IMR-90 (cell line): ENCODE data around the gene TTLL9. TPM values are rescaled to one million over a fixed set of nuclear protein-coding genes. Genes with fewer than 3 reads are reported as not detected.
A peak's percentile ranks its signal among the peaks of the same experiment; 100 is the strongest.

Experiments
- ATAC-seq: fragments of 200-7000 bp; cut with Tn5 transposase; 2 replicates; pipeline ENCODE4 v1.9.1; 2020; ENCODE audit warnings: low read depth, mild to moderate bottlenecking, moderate library complexity
- Bru-seq: library from RNA; stranded (reverse); fragments of 400-500 nt; gene quantifications from one replicate; lab custom pipeline; 2021; lab: Mats Ljungman, UMichigan
- BruChase-seq, 2 experiments: library from RNA; stranded (reverse); fragments of 400-500 nt; gene quantifications; one replicate each; lab custom pipeline; 2021; lab: Mats Ljungman, UMichigan
- BruUV-seq: library from RNA; stranded (reverse); fragments of 400-500 nt; replicated peaks from 2 replicates; lab custom pipeline; 2021; lab: Mats Ljungman, UMichigan
- CTCF ChIA-PET: fragments of 300-600 bp; formaldehyde crosslinking; extraction: SDS; loops from one replicate; lab custom pipeline; 2021; ENCODE audit warnings: antibody characterized with exemption; lab: Yijun Ruan, JAX
- POLR2A ChIA-PET: fragments of 300-600 bp; sonication (Branson Sonifier 250); formaldehyde crosslinking; loops from one replicate; lab custom pipeline; 2022; ENCODE audit warnings: antibody characterized with exemption; ENCODE audit not compliant: unreplicated experiment; lab: Charles Lee
- DNase-seq: peaks from one replicate; pipeline ENCODE4 v3.0.0; 2013
- H2AFZ ChIP-seq: replicated peaks from 2 replicates; pipeline ENCODE3; 2013; ENCODE audit warnings: low read length, mild to moderate bottlenecking; ENCODE audit not compliant: poor library complexity
- H2AK5ac ChIP-seq: 2 replicates; pipeline ENCODE4 v1.6.1; 2013; ENCODE audit warnings: low read depth, low read length, inconsistent platforms
- H2AK9ac ChIP-seq: replicated peaks from 2 replicates; pipeline ENCODE3; 2013; ENCODE audit warnings: mild to moderate bottlenecking, low read depth, low read length, moderate library complexity; ENCODE audit not compliant: poor library complexity
- H2BK120ac ChIP-seq: 2 replicates; pipeline ENCODE4 v1.6.1; 2013; ENCODE audit warnings: low read depth, low read length, inconsistent platforms
- H2BK15ac ChIP-seq: 3 replicates; pipeline ENCODE4 v1.6.1; 2013; ENCODE audit warnings: low read depth, low read length, inconsistent platforms
- H2BK20ac ChIP-seq: 2 replicates; pipeline ENCODE4 v1.6.1; 2013; ENCODE audit warnings: low read depth, mild to moderate bottlenecking, inconsistent platforms, low read length, moderate library complexity
- H2BK5ac ChIP-seq: 2 replicates; pipeline ENCODE4 v1.6.1; 2013; ENCODE audit warnings: mild to moderate bottlenecking, low read depth, low read length, inconsistent platforms; ENCODE audit not compliant: poor library complexity, severe bottlenecking
- H3K14ac ChIP-seq: replicated peaks from 2 replicates; pipeline ENCODE4 v1.6.1; 2013; ENCODE audit warnings: low read depth, low read length, inconsistent platforms
- H3K18ac ChIP-seq: 2 replicates; pipeline ENCODE4 v1.6.1; 2013; ENCODE audit warnings: low read depth, low read length, control low read depth
- H3K23ac ChIP-seq: 2 replicates; pipeline ENCODE4 v1.6.1; 2013; ENCODE audit warnings: low read depth, low read length, inconsistent platforms
- H3K27ac ChIP-seq: 2 replicates; pipeline ENCODE4 v1.5.1; 2013; ENCODE audit warnings: mild to moderate bottlenecking, control low read depth, low read length; ENCODE audit not compliant: insufficient read depth
- H3K27me3 ChIP-seq: 2 replicates; pipeline ENCODE4 v1.6.1; 2013; ENCODE audit warnings: low read length; ENCODE audit not compliant: control insufficient read depth, insufficient read depth
- H3K36me3 ChIP-seq: 2 replicates; pipeline ENCODE4 v1.6.1; 2013; ENCODE audit warnings: low read length, mixed read lengths; ENCODE audit not compliant: control insufficient read depth, insufficient read depth
- H3K4ac ChIP-seq: 2 replicates; pipeline ENCODE4 v1.6.1; 2013; ENCODE audit warnings: low read depth, low read length, inconsistent platforms
- H3K4me1 ChIP-seq: 2 replicates; pipeline ENCODE4 v1.6.1; 2013; ENCODE audit warnings: low read length, mixed read lengths; ENCODE audit not compliant: control insufficient read depth, insufficient read depth
- H3K4me2 ChIP-seq: 2 replicates; pipeline ENCODE4 v1.6.1; 2013; ENCODE audit warnings: low read depth, mild to moderate bottlenecking, control low read depth, low read length, moderate library complexity
- H3K4me3 ChIP-seq: 2 replicates; pipeline ENCODE4 v1.5.1; 2013; ENCODE audit warnings: low read depth, mild to moderate bottlenecking, control low read depth, low read length, moderate library complexity; ENCODE audit not compliant: insufficient read depth
- H3K56ac ChIP-seq: 2 replicates; pipeline ENCODE4 v1.6.1; 2013; ENCODE audit warnings: low read length, inconsistent platforms; ENCODE audit not compliant: insufficient read depth; ENCODE audit errors: extremely low read depth
- H3K79me1 ChIP-seq, 2 experiments: 2 replicates each; pipeline ENCODE4 v1.6.1; 2013; ENCODE audit warnings: low read length in 2 of 2, inconsistent platforms in 1 of 2, low read depth in 1 of 2
- H3K9ac ChIP-seq: 2 replicates; pipeline ENCODE4 v1.6.1; 2013; ENCODE audit warnings: low read depth, low read length, control low read depth
- H3K9me1 ChIP-seq: 2 replicates; pipeline ENCODE4 v1.6.1; 2013; ENCODE audit warnings: low read length, inconsistent platforms; ENCODE audit not compliant: insufficient read depth
- H3K9me3 ChIP-seq: 2 replicates; pipeline ENCODE4 v1.6.1; 2013; ENCODE audit warnings: low read length; ENCODE audit not compliant: control insufficient read depth, insufficient read depth
- H4K20me1 ChIP-seq: 2 replicates; pipeline ENCODE4 v1.6.1; 2013; ENCODE audit warnings: low read length, inconsistent platforms; ENCODE audit not compliant: insufficient read depth
- H4K5ac ChIP-seq: 2 replicates; pipeline ENCODE4 v1.6.1; 2013; ENCODE audit warnings: mild to moderate bottlenecking, low read depth, low read length, control low read depth
- H4K8ac ChIP-seq, 2 experiments: 2 replicates each; pipeline ENCODE4 v1.6.1; 2013; ENCODE audit warnings: low read depth in 2 of 2, low read length in 2 of 2, control low read depth in 1 of 2, inconsistent platforms in 1 of 2
- H4K91ac ChIP-seq: 2 replicates; pipeline ENCODE4 v1.6.1; 2013; ENCODE audit warnings: low read depth, low read length, inconsistent platforms; ENCODE audit not compliant: insufficient read depth
- BHLHE40 ChIP-seq: fragments of 150-350 bp; IDR thresholded peaks from 2 replicates; pipeline ENCODE4 v1.6.1; 2016; ENCODE audit warnings: mild to moderate bottlenecking, low read depth, low read length
- CEBPB ChIP-seq: IDR thresholded peaks from 2 replicates; pipeline ENCODE4 v1.6.1; 2012; ENCODE audit warnings: low read depth, low read length, improper control_type of control experiment
- CHD1 ChIP-seq: IDR thresholded peaks from 2 replicates; pipeline ENCODE4 v1.6.1; 2012; ENCODE audit warnings: low read depth, low read length, improper control_type of control experiment
- ELK1 ChIP-seq: fragments of 150-350 bp; IDR thresholded peaks from 2 replicates; pipeline ENCODE4 v1.6.1; 2016; ENCODE audit warnings: low read depth, mild to moderate bottlenecking, low read length, moderate library complexity, borderline replicate concordance
- FOS ChIP-seq: fragments of 150-350 bp; IDR thresholded peaks from 2 replicates; pipeline ENCODE4 v1.6.1; 2016; ENCODE audit warnings: low read depth, low read length
- MAFK ChIP-seq: IDR thresholded peaks from 2 replicates; pipeline ENCODE4 v1.6.1; 2012; ENCODE audit warnings: low read depth, low read length, improper control_type of control experiment
- MAZ ChIP-seq: IDR thresholded peaks from 2 replicates; pipeline ENCODE4 v1.6.1; 2012; ENCODE audit warnings: low read depth, mild to moderate bottlenecking, low read length, improper control_type of control experiment, moderate library complexity, borderline replicate concordance
- NFE2L2 ChIP-seq: fragments of 150-350 bp; IDR thresholded peaks from 2 replicates; pipeline ENCODE4 v1.6.1; 2016; ENCODE audit warnings: low read depth, mild to moderate bottlenecking, low read length
- POLR2A ChIP-seq: IDR thresholded peaks from 2 replicates; pipeline ENCODE4 v1.6.1; 2012; ENCODE audit warnings: mild to moderate bottlenecking, low read depth, low read length
- RAD21 ChIP-seq: IDR thresholded peaks from 2 replicates; pipeline ENCODE4 v1.6.1; 2012; ENCODE audit warnings: low read length, improper control_type of control experiment
- RCOR1 ChIP-seq: IDR thresholded peaks from 2 replicates; pipeline ENCODE4 v1.6.1; 2012; ENCODE audit warnings: mild to moderate bottlenecking, low read length, improper control_type of control experiment; ENCODE audit not compliant: insufficient replicate concordance
- RFX5 ChIP-seq: IDR thresholded peaks from 2 replicates; pipeline ENCODE4 v1.8.0; 2012; ENCODE audit warnings: low read depth, mild to moderate bottlenecking, low read length, moderate library complexity
- WGBS, 2 experiments: methylation state at CpG; one replicate each; pipeline versions ENCODE4 v1.1.5 to v1.1.7; 2013; ENCODE audit warnings: missing lambda C conversion rate in 2 of 2; ENCODE audit not compliant: insufficient read length in 1 of 2; ENCODE audit errors: extremely low coverage in 2 of 2; 5-methylcytosine and 5-hydroxymethylcytosine counted together
- dilution Hi-C: fragments of 300-500 bp; cut with HindIII; formaldehyde crosslinking; loops from one replicate; pipeline ENCODE4 v1.14.3; 2018; ENCODE audit warnings: low sequenced_read_pairs; ENCODE audit not compliant: unreplicated experiment
- in situ Hi-C: fragments of 300-500 bp; cut with MboI; formaldehyde crosslinking; loops from 3 replicates; pipeline ENCODE4 v1.14.3; 2019; ENCODE audit warnings: low sequenced_read_pairs, inconsistent platforms, mixed read lengths
- intact Hi-C: fragments of 100-400 bp; cut with micrococcal nuclease; formaldehyde crosslinking; loops from 2 replicates; pipeline ENCODE4 v1.10.0; 2022
- long read RNA-seq: library from polyadenylated mRNA; unstranded; transcript quantifications from one replicate; pipeline ENCODE4 v2.0.0, GENCODE V29; 2021; ENCODE audit not compliant: unreplicated experiment
- polyA plus RNA-seq, 3 experiments: library from polyadenylated mRNA; depleted of rRNA; stranded (reverse); fragments of >200 nt; gene quantifications; 2 replicates each; pipeline ENCODE4 v1.2.3, GENCODE V29; 2012; ENCODE audit warnings: low replicate concordance in 1 of 3
- total RNA-seq: library from RNA; depleted of rRNA; stranded (reverse); fragments of >200 nt; gene quantifications from 2 replicates; pipeline ENCODE4 v1.2.3, GENCODE V29; 2012; rRNA removed
- TF ChIP-seq, protein P1 (sequence below): conservative IDR thresholded peaks from 2 replicates; pipeline ENCODE4 v1.5.1; 2012; ENCODE audit warnings: mild to moderate bottlenecking, low read depth, low read length, improper control_type of control experiment

TTLL9 gene, protein sequence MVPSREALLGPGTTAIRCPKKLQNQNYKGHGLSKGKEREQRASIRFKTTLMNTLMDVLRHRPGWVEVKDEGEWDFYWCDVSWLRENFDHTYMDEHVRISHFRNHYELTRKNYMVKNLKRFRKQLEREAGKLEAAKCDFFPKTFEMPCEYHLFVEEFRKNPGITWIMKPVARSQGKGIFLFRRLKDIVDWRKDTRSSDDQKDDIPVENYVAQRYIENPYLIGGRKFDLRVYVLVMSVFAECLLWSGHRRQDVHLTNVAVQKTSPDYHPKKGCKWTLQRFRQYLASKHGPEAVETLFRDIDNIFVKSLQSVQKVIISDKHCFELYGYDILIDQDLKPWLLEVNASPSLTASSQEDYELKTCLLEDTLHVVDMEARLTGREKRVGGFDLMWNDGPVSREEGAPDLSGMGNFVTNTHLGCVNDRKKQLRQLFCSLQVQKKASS
- total RNA-seq (not detected in 2 replicates), polyA plus RNA-seq (2012; rRNA removed) (not detected in 2 replicates), Bru-seq, nascent RNA (percentile 5 among the genes with signal in this experiment), BruChase-seq, experiment 1, labeled RNA remaining after a 6-hour chase (percentile 8 among the genes with signal in this experiment), BruChase-seq, experiment 2, labeled RNA remaining after a 2-hour chase (percentile 8 among the genes with signal in this experiment)
- polyA plus RNA-seq (2012; cell fraction: cytosol; rRNA removed), result not detected in 2 replicates
- 0.05 TPM in 1 of 2 replicates, not detected in the other for polyA plus RNA-seq (2012; cell fraction: nucleus; rRNA removed; ENCODE audit: low replicate concordance)
- long read RNA-seq, result 0 reads

DNA sequence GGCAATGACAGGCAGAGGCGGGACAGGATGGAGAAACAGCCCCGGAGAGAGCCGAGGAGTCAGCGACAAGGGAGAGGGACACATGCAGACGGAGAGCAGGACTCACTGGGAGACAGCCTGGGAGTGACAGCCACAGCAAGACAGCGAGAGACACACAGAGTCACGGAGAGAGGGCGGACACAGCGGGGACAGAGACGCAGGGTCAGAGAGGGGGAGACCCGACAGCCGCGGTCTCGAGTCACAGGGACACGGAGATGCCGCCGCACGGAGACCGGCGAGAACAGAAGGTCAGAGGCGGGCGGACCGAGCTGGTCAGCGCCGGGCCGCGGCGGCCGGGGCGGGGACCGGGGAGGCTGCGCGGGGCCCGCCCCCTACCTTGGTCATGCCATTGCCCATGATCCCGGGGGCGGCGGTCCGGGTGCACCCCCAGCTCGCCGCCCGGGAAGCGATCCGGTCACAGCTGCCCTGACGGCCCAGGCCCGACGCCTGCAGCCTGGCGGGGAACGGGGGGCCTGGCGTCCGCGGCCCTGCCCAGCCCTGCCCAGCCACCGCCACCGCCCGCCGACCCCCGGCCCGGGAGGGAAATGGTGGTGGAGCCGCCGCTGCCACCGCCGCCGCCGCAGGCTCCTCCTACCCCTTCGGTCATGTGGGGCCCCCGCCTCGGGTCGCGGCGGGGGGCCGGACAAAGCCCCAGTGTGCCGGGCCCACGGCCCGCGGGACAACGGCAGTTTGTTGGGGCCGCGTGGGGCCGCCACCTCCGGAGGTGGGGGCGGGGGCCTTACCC, at the start of gene TTLL9, which contains the start of gene DUSP15:
TSS of gene TTLL9 (plus strand) at position 693 of the 784 bp plus-strand sequence. CDS start 493 bp downstream, outside the sequence.
TSS of gene DUSP15 (minus strand) at position 586 of the 784 bp plus-strand sequence. CDS start at position 396, 190 bp downstream.
- Histone ChIP-seq H2AFZ (peak within 1 kb of the TSS; percentile 83), H4K91ac (no peak within 1 kb of the TSS), H2BK120ac (no peak within 1 kb of the TSS), H2AK5ac (no peak within 1 kb of the TSS; the same call in 1 of the 2 replicates), H3K4ac (no peak within 1 kb of the TSS), H3K27me3 (peaks cover 68% of the 10 kb centered on the region), H3K56ac (no peak within 1 kb of the TSS), H4K8ac (no peak within 1 kb of the TSS), H2AK9ac (peak within 1 kb of the TSS; percentile 45), H3K4me3 (peak within 1 kb of the TSS; percentile 42), H4K5ac (no peak within 1 kb of the TSS), H3K27ac (no peak within 1 kb of the TSS), H3K79me1 (no peaks in the 10 kb centered on the region), H4K20me1 (no peaks in the 10 kb centered on the region), H2BK15ac (no peak within 1 kb of the TSS), H2BK5ac (no peak within 1 kb of the TSS), H3K9me1 (no peaks in the 10 kb centered on the region; the same call in 1 of the 2 replicates), H2BK20ac (no peak within 1 kb of the TSS), H3K4me1 (no peaks in the 10 kb centered on the region), H3K9ac (no peak within 1 kb of the TSS), H3K36me3 (no peaks in the 10 kb centered on the region), H3K14ac (no peak within 1 kb of the TSS), H3K23ac (peak within 1 kb of the TSS; percentile 93), H3K9me3 (peaks cover 2% of the 10 kb centered on the region; the same call in 1 of the 2 replicates), H3K4me2 (peak within 1 kb of the TSS; percentile 97), H3K18ac (no peak within 1 kb of the TSS)
- ATAC-seq (peak; percentile 86), DNase-seq (no peak)
- intact Hi-C loops (no loop called here), dilution Hi-C loops (no loop called here), in situ Hi-C loops (no loop called here)
- POLR2A ChIA-PET, result no interaction called here
- CTCF ChIA-PET, result no interaction called here
- BruUV-seq, result no TSS peak
- 1% methylated on average over 36 of the region's 80 CpGs; no CpG with 5 or more reads in 1 of the 2 experiments for WGBS, 2 experiments
- TF ChIP-seq RCOR1 (no peak), BHLHE40 (no peak), RAD21 (no peak), FOS (no peak), NFE2L2 (no peak), POLR2A (no peak), MAFK (no peak), CHD1 (no peak), MAZ (no peak), ELK1 (no peak), CEBPB (no peak), RFX5 (no peak)
- TF ChIP-seq, protein P1, sequence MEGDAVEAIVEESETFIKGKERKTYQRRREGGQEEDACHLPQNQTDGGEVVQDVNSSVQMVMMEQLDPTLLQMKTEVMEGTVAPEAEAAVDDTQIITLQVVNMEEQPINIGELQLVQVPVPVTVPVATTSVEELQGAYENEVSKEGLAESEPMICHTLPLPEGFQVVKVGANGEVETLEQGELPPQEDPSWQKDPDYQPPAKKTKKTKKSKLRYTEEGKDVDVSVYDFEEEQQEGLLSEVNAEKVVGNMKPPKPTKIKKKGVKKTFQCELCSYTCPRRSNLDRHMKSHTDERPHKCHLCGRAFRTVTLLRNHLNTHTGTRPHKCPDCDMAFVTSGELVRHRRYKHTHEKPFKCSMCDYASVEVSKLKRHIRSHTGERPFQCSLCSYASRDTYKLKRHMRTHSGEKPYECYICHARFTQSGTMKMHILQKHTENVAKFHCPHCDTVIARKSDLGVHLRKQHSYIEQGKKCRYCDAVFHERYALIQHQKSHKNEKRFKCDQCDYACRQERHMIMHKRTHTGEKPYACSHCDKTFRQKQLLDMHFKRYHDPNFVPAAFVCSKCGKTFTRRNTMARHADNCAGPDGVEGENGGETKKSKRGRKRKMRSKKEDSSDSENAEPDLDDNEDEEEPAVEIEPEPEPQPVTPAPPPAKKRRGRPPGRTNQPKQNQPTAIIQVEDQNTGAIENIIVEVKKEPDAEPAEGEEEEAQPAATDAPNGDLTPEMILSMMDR, result no peak
